GM18870 (cell line): Measurements from ENCODE around the gene CKM.
"Not testable (repeated sequence)": the region's sequence is repeated elsewhere in the genome, so short reads cannot be mapped to it uniquely, and the experiment has no call there.

Experiments
- ATAC-seq: cut with Tn5 transposase; IDR thresholded peaks from one replicate; pipeline ENCODE4 v1.9.1; 2021; ENCODE audit warnings: moderate library complexity; ENCODE audit not compliant: unreplicated experiment

The CKM gene

GRCh38 chr19:45322311-45322710 is 364 bp downstream of the CKM start:
- ATAC-seq, result no peak

DNA sequence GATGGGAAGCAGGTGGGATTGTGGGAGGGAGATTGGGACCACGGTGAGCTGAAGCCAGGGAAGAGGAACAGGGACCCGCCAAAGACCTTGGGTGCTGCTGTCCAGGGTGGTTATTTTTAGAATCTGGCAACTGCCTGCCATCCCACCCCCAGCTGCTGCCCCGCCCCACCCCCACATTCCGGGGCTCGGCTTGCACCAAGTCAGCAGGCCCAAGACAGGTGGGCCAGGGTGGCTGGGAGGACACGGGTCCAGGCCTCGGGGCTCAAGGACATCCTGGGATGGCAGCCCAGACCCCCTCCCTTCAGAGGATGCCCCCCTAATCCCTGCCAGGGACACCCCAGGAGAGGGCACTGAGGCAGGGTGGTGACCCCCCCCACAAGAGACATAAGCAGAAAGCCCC is 827 bp downstream of the CKM start:
- no peak for ATAC-seq

GRCh38 chr19:45320997-45321775 is 1.5 kb downstream of the CKM start:
- no peak for ATAC-seq

- no peak for ATAC-seq
Observed at GRCh38 chr19:45315304-45315703, 7.4 kb downstream of the CKM start.

DNA sequence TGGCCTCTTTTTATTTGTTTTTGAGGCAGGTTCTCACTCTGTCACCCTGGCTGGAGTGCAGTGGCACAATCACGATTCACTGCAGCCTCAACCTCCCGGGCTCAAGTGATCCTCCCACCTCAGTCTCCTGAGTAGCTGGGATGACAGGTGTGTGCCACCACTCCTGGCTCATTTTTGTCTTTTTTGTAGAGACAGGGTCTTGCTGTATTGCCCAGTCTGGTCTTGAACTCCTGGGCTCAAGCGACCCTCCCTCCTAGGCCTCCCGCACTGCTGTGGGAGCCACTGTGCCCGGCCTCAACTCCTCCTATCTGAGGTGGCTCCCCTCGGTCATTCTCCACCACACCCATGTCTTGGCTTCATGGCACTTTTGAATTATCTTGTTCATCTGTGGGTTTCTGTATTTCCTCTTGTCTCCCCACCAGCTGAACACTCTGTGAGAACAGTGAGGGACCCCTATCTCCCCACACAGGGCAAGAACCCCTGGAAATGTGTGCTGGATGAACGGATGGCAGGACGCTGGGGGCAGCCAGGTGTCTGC is 7.9 kb downstream of the CKM start:
- no peak for ATAC-seq

DNA sequence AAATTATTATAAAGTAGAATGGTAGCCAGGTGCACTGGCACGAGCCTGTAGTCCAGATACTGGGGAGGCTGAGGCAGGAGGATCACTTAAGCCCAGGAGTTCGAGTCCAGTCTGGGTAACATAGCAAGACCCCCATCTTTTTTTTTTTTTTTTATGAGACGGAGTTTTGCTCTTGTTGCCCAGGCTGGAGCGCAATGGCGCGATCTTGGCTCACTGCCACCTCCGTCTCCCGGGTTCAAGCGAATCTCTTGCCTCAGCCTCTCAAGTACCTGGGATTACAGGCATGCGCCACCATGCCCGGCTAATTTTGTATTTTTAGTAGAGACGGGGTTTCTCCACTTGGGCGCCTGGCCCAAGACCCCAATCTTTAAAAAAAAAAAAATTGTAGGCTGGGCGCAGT is 10.4 kb downstream of the CKM start:
- not testable (repeated sequence) for ATAC-seq

GRCh38 chr19:45311621-45312020 is 11.1 kb downstream of the CKM start:
- ATAC-seq, result no peak

- ATAC-seq, result not testable (repeated sequence)
Observed at GRCh38 chr19:45309322-45309721, 13.4 kb downstream of the CKM start.

GRCh38 chr19:45307361-45307760 is 15.3 kb downstream of the CKM start:
- no peak for ATAC-seq

DNA sequence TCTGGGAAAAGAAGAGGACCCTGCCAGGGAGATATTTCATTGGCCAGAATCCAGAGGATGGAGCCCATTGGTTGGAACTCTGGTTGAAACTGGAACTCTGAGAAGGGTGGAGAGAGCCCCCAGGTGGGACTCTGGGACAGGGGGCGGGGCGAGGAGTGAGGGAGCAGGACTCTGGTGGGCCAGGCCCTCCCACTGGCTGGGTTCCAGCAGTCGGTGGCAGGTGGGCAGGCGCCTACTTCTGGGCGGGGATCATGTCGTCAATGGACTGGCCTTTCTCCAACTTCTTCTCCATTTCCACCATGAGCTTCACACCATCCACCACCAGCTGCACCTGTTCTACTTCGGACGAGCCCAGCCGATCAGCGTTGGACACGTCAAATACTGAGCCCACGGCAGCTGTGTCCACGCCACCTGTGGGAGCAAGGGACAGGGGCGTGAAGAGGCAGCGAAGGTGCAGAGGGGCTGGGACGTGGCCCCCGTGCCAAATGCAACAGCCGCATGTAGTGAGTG is 16.1 kb downstream of the CKM start:
- no peak for ATAC-seq

DNA sequence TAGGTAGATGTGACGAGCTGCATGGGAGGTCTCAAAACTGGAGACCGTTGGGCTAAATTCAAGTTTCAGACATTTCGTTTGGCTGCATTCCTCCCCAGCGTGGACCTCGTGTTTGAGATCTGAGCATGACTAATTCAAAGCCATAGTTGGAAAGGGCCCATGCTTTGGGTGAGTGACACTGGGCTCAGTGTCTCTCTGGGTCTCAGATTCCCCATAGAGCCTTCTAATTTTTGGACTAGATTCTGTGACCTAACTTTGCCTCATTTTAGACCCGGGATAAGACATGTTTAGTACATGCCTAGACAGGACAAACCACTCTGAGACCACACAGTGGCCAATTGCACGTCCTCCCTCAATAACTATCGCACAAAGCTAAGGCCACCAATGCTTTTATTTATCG is 16.6 kb downstream of the CKM start:
- no peak for ATAC-seq

- no peak for ATAC-seq
Observed at GRCh38 chr19:45305421-45305820, 17.3 kb downstream of the CKM start.

GRCh38 chr19:45305007-45305406 is 17.7 kb downstream of the CKM start:
- no peak for ATAC-seq

GRCh38 chr19:45304141-45304926 is 18.3 kb downstream of the CKM start:
- no peak for ATAC-seq

DNA sequence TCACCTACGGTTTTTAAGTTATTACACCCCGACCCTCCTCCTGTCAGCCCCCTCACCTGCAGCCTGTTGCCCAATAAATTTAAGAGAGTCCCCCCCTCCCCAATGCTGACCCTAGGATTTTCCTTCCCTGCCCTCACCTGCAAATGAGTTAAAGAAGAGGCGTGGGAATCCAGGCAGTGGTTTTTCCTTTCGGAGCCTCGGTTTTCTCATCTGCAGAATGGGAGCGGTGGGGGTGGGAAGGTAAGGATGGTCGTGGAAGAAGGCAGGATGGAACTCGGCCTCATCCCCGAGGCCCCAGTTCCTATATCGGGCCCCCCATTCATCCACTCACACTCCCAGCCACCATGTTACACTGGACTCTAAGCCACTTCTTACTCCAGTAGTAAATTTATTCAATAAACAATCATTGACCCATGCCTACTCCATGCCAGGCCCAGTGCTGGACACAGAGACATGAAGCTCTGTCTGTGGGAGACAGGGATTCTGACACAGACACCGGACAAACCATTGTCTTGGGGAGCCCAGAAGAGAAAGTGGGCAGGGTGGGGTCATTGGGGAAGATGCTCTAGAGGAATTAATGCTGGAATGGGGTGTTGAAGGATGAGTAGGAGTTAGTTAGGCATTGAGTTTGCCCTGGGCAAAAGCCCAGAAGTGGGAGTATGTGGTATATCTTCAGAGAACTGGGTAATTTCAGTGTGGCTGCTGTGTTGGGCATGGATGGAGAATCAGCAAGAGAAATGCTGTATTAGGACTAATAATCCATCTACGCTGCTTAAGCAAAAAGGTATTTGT is 19.2 kb downstream of the CKM start:
- ATAC-seq, result no peak

- no peak for ATAC-seq
Observed at GRCh38 chr19:45302416-45302815, 20.3 kb downstream of the CKM start.

DNA sequence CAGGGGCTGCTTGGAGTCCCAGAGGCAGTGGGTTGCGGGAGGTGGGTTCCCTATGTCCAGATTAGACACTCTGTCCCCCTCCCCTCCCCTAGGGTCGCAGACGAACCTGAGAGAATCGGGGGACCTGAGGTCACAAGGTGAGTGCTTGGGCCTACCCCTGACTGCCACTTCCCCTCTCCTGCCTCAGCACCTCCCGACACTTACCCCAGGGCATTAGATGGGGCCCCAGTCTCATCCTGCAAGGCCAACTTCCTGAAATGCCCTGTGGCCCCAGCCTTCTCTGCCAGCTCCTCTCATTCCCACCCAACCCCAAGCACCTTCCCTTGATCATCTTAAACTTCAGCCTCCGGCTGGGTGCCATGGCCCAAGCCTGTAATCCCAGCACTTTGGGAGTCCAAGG is 23.0 kb downstream of the CKM start:
- ATAC-seq, result no peak

DNA sequence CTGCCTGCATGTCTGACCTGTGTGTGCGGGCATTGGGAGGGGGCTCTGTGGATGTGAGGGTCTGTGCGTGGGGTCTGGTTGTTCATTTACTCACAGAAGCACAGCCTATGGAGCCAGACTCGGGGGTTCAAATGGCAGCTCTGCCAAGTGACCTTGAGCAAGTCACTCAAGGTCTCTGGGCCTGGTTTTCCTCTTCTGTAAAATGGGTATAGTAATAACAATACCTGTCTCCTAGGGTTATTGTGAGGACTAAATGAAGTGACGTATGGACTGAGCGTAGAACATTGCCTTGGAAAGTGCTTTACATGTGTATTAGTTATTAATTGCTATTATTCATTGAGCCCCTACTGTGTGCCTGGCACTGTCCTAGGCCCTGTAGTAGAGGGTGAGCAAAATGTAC is 24.4 kb downstream of the CKM start:
- no peak for ATAC-seq

GRCh38 chr19:45297674-45298073 is 25.0 kb downstream of the CKM start:
- no peak for ATAC-seq

- ATAC-seq, result no peak
Observed at GRCh38 chr19:45296355-45296754, 26.3 kb downstream of the CKM start.

- ATAC-seq, result no peak
Observed at GRCh38 chr19:45295873-45296272, 26.8 kb downstream of the CKM start.
